Measurements from ENCODE around the gene LAT.

LAT gene

GRCh38 chr16:29011112-29011511, 26.3 kb downstream of the LAT start:
- DNase-seq (ENCODE audit: low spot score) = no peak
- no peak for TF ChIP-seq CTCF (IDR thresholded peaks at IDR 0.05; ENCODE audit: extremely low read depth, missing control alignments)

GRCh38 chr16:29011851-29012250, 27.0 kb downstream of the LAT start:
- DNase-seq (ENCODE audit: low spot score) = no peak
- no peak for TF ChIP-seq CTCF (IDR thresholded peaks at IDR 0.05; ENCODE audit: extremely low read depth, missing control alignments)

DNA sequence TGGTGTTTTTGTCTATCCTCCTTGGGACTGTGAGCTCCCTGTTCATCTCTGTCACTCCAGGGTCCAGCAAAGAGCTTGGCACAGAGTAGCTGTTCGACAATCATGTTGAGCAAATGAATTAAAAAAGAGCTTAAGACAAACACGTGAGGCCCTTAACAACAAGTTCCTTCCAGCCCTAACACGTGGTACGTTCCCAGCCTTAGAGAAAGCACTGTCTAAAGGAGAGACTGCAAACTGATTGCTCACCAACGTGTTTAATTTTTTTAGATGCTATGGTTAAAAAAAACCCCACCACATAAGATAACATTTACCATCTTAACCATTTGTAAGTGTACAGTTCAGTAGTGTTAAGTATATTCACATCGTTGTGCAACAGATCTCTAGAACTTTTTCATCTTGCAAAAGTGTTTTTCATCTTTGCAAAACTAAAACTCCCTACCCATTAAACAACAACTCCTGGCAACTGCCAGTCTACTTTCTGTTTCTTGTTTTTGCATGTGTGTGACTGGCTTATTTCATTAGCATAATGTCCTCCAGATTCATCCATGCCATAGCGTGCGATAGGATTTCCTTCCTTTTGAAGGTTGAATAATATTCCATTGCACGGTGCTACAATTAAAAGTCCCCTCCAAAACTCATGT, 28.2 kb downstream of the LAT start:
- TF ChIP-seq CTCF (IDR thresholded peaks at IDR 0.05; ENCODE audit: extremely low read depth, missing control alignments) = no peak
- DNase-seq (ENCODE audit: low spot score) = no peak

DNA sequence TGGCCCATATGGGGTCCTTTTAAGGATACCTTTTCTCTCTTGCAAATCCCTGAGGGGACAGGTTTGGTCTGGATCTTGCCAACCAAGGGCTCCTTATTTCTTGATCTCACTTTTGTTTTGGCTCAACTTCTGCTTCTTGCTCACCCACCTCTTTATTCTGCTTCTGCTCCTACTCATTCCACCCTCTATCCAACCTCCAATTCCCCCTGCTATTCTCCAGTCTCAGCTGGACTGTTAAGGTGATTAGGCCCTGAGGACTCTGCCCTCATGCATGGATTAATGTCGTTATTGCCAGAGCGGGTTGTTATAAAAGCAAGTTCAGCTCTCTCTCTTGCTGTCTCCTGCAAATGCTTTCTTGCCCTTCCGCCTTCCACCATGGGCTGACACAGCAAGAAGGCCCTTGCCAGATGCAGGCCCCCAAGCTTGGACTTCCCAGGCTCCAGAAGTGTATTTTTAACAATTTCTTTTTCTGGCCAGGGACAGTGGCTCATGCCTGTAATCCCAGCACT, 29.8 kb downstream of the LAT start:
- no peak for DNase-seq (ENCODE audit: low spot score)
- TF ChIP-seq CTCF (IDR thresholded peaks at IDR 0.05; ENCODE audit: extremely low read depth, missing control alignments) = no peak

- no peak for TF ChIP-seq CTCF (IDR thresholded peaks at IDR 0.05; ENCODE audit: extremely low read depth, missing control alignments)
- no peak for DNase-seq (ENCODE audit: low spot score)
These were observed 37.3 kb downstream of the LAT start for GRCh38 chr16:29022196-29022595.

DNA sequence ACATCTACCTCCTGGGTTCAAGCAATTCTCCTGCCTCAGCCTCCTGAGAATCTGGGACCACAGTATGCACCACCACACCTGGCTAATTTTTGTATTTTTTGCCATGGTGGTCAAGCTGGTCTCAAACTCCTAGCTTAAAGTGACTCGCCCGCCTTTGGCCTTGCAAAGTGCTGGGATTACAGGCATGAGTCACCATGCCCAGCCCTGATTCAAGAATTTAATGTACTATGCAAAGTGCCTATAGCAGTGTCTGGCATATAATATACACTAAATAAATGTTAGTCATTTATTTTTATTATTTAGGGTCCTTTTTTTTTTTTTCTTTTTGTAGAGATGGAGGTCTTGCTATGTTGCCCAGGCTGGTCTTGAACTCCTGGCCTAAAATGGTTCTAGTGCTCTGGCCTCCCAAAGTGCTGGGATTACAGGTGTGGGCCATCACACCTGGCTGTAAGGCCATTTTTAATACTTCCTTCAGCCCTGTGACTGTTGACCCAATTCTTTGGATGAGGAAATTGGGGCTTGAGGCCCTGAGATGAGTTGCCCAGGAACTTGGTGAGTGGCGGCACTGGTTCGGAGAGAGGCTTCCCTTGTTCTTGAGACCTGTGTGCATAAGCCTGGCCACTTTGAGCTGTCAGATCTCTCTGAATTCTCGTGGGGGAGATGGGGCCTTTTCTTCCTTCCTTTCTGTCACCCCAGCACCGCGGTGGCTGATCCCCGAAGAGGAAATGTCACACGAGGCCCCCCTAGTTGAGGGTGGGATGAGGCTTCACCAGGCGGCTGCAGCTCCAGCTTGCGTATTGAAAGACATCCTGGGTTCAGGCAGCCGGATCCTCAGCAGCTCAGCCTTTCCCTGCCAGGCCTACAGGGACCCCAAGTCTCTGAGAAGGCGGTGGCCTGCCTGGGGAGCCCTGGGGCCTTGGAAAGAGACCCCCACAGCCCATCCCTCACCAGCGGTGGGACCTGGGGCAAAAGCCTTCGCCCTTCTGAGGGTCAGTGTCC, 38.7 kb downstream of the LAT start:
- no peak for TF ChIP-seq CTCF (IDR thresholded peaks at IDR 0.05; ENCODE audit: extremely low read depth, missing control alignments)

GRCh38 chr16:29024278-29024677, 39.4 kb downstream of the LAT start:
- TF ChIP-seq CTCF (IDR thresholded peaks at IDR 0.05; ENCODE audit: extremely low read depth, missing control alignments) = no peak

More for the DNA sequence above, 38.7 kb downstream of the LAT start:
- no peak for DNase-seq (ENCODE audit: low spot score)

More at GRCh38 chr16:29024278-29024677, 39.4 kb downstream of the LAT start:
- no peak for DNase-seq (ENCODE audit: low spot score)

Measured in GM20000 (cell line).